ENCODE data around the gene TBC1D8.

- TF ChIP-seq POLR2A (IDR thresholded peaks at IDR 0.05) (no peak), CTCF (IDR thresholded peaks at IDR 0.05) (no peak)
Observed at GRCh38 chr2:101032084-101032776, 119.0 kb downstream of the TBC1D8 start.
